SK-N-SH treated with all-trans-retinoic acid at 6 μM for 48 hours (cell line): ENCODE measurements around the gene EML4.

Experiments used
- ATAC-seq: fragments of 200-7000 bp; cut with Tn5 transposase; 3 replicates; pipeline ENCODE4 v1.9.1; 2020; ENCODE audit warnings: mild to moderate bottlenecking, moderate library complexity
- ARNTL ChIP-seq: fragments of 450-650 bp; formaldehyde crosslinking; IDR thresholded peaks from 2 replicates; pipeline ENCODE4 v1.5.0; 2020; ENCODE audit warnings: low read depth, mild to moderate bottlenecking, moderate library complexity, borderline replicate concordance
- BACH2 ChIP-seq: fragments of 250-450 bp; sonication (Bioruptor Pico); IDR thresholded peaks from 2 replicates; pipeline ENCODE4 v1.9.0; 2021; ENCODE audit warnings: mild to moderate bottlenecking, borderline replicate concordance
- CSDC2 ChIP-seq: fragments of 250-450 bp; sonication (Bioruptor Pico); IDR thresholded peaks from 2 replicates; pipeline ENCODE4 v1.5.0; 2020; ENCODE audit warnings: mild to moderate bottlenecking, moderate library complexity
- CSRNP3 ChIP-seq: fragments of 250-450 bp; sonication (Bioruptor Pico); IDR thresholded peaks from 2 replicates; pipeline ENCODE4 v1.5.1; 2021; ENCODE audit warnings: mild to moderate bottlenecking, moderate library complexity
- ESRRG ChIP-seq: fragments of 250-450 bp; sonication (Bioruptor Pico); IDR thresholded peaks from 2 replicates; pipeline ENCODE4 v1.6.1; 2021; ENCODE audit warnings: mild to moderate bottlenecking
- GLIS3 ChIP-seq: fragments of 250-450 bp; sonication (Bioruptor Pico); IDR thresholded peaks from 2 replicates; pipeline ENCODE4 v1.5.0; 2020; ENCODE audit warnings: mild to moderate bottlenecking, moderate library complexity
- ISL1 ChIP-seq: fragments of 250-450 bp; sonication (Bioruptor Pico); IDR thresholded peaks from 2 replicates; pipeline ENCODE4 v2.1.2; 2022; ENCODE audit warnings: mild to moderate bottlenecking, moderate library complexity
- OSR1 ChIP-seq: fragments of 250-450 bp; sonication (Bioruptor Pico); IDR thresholded peaks from 2 replicates; pipeline ENCODE4 v1.8.0; 2022; ENCODE audit warnings: moderate library complexity, mild to moderate bottlenecking, inconsistent platforms
- PATZ1 ChIP-seq: fragments of 250-450 bp; sonication (Bioruptor Pico); IDR thresholded peaks from 2 replicates; pipeline ENCODE4 v1.8.0; 2020; ENCODE audit warnings: mild to moderate bottlenecking, moderate library complexity, borderline replicate concordance
- PPARA ChIP-seq: fragments of 250-450 bp; sonication (Bioruptor Pico); IDR thresholded peaks from 2 replicates; pipeline ENCODE4 v1.5.0; 2020; ENCODE audit warnings: mild to moderate bottlenecking, borderline replicate concordance
- RARB ChIP-seq: fragments of 250-450 bp; sonication (Bioruptor Pico); IDR thresholded peaks from 2 replicates; pipeline ENCODE4 v1.8.0; 2021; ENCODE audit warnings: mild to moderate bottlenecking, moderate library complexity
- SNAI2 ChIP-seq: fragments of 250-450 bp; sonication (Bioruptor Pico); IDR thresholded peaks from 2 replicates; pipeline ENCODE4 v1.5.0; 2020; ENCODE audit warnings: mild to moderate bottlenecking, moderate library complexity
- TCF4 ChIP-seq: fragments of 250-450 bp; sonication (Bioruptor Pico); IDR thresholded peaks from 2 replicates; pipeline ENCODE4 v1.8.0; 2021; ENCODE audit warnings: mild to moderate bottlenecking, moderate library complexity, borderline replicate concordance
- ZC3H10 ChIP-seq: fragments of 250-450 bp; sonication (Bioruptor Pico); IDR thresholded peaks from 2 replicates; pipeline ENCODE4 v1.5.1; 2021; ENCODE audit warnings: mild to moderate bottlenecking, moderate library complexity
- ZFP3 ChIP-seq: fragments of 250-450 bp; sonication (Bioruptor Pico); IDR thresholded peaks from 2 replicates; pipeline ENCODE4 v1.5.0; 2020; ENCODE audit warnings: mild to moderate bottlenecking, moderate library complexity
- ZFP30 ChIP-seq: fragments of 450-650 bp; formaldehyde crosslinking; IDR thresholded peaks from 2 replicates; pipeline ENCODE4 v1.5.0; 2022; ENCODE audit warnings: mild to moderate bottlenecking, moderate library complexity
- ZNF565 ChIP-seq: fragments of 450-650 bp; formaldehyde crosslinking; conservative IDR thresholded peaks from 2 replicates; pipeline ENCODE4 v1.5.0; 2020; ENCODE audit warnings: low read depth, mild to moderate bottlenecking, moderate library complexity
- ZNF70 ChIP-seq: fragments of 450-650 bp; formaldehyde crosslinking; IDR thresholded peaks from 2 replicates; pipeline ENCODE4 v1.5.0; 2020; ENCODE audit warnings: mild to moderate bottlenecking, moderate library complexity
- ZNF8 ChIP-seq: fragments of 450-650 bp; formaldehyde crosslinking; IDR thresholded peaks from 2 replicates; pipeline ENCODE4 v1.5.0; 2020; ENCODE audit warnings: mild to moderate bottlenecking, moderate library complexity
- TF ChIP-seq, protein P1 (sequence below): fragments of 250-450 bp; sonication (Bioruptor Pico); IDR thresholded peaks from 2 replicates; pipeline ENCODE4 v1.5.0; 2020; ENCODE audit warnings: mild to moderate bottlenecking, moderate library complexity
- TF ChIP-seq, protein P2 (sequence below): fragments of 250-450 bp; sonication (Bioruptor Pico); IDR thresholded peaks from 2 replicates; pipeline ENCODE4 v1.5.1; 2020; ENCODE audit warnings: low read depth, mild to moderate bottlenecking, moderate library complexity

Gene EML4

DNA sequence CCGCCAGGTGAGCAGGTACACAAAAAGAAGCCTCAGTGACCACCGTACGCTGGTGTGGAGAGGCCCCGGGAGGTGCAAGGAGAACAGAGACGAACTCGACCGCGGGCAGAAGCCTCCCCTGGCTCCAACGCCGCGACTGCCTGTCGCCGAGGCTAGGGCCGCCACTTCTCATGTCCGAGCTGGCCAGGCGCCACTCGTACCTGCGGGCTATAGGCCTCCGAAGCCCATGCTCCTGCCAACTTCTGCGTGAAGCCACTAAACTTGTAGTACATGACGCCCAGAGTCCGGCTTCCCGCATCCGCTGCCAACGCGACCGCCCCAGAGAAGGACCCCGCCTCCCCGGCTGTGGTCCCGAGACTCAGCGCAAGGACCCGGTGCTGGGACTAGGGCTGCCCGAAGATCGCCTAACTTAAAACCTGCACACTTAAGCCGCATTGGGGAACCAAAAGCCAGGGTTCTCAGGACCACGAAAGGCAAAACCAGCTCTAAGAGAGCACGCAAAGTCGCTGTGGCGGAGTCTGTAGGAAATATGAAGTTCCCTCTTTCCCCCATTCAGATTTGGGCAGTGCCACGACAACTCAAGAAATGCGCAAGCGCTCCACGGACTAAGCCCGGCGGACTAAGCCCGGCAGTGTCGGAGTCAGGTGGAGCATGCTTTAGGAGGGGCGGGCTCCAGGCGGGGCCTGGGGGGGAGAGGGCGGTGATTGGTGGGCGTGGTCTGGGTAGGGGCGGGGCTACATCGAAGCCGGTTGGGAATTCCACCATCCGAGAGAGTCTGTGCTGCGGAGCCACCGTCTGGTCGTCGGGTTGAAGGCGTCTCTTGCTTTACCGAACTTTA lies 192.0 kb downstream of the EML4 start, which contains the start of gene COX7A2L:
TSS of gene COX7A2L (minus strand) at position 328 of the 838 bp plus-strand sequence. CDS start at position 272, 56 bp downstream.
- no peak for TF ChIP-seq ESRRG (CRISPR knock-in tag)
- no peak for TF ChIP-seq CSDC2 (CRISPR knock-in tag)
- TF ChIP-seq, protein P1, sequence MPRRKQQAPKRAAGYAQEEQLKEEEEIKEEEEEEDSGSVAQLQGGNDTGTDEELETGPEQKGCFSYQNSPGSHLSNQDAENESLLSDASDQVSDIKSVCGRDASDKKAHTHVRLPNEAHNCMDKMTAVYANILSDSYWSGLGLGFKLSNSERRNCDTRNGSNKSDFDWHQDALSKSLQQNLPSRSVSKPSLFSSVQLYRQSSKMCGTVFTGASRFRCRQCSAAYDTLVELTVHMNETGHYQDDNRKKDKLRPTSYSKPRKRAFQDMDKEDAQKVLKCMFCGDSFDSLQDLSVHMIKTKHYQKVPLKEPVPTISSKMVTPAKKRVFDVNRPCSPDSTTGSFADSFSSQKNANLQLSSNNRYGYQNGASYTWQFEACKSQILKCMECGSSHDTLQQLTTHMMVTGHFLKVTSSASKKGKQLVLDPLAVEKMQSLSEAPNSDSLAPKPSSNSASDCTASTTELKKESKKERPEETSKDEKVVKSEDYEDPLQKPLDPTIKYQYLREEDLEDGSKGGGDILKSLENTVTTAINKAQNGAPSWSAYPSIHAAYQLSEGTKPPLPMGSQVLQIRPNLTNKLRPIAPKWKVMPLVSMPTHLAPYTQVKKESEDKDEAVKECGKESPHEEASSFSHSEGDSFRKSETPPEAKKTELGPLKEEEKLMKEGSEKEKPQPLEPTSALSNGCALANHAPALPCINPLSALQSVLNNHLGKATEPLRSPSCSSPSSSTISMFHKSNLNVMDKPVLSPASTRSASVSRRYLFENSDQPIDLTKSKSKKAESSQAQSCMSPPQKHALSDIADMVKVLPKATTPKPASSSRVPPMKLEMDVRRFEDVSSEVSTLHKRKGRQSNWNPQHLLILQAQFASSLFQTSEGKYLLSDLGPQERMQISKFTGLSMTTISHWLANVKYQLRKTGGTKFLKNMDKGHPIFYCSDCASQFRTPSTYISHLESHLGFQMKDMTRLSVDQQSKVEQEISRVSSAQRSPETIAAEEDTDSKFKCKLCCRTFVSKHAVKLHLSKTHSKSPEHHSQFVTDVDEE (CRISPR knock-in tag), result 0 out of 2 replicates have a peak, but pooled peaks have one; percentile 26
- no peak for TF ChIP-seq PPARA (CRISPR knock-in tag)
- peak; percentile 96 for ATAC-seq

GRCh38 chr2:42361728-42362283 lies 192.7 kb downstream of the EML4 start:
- no peak; the same call in 2 of the 3 replicates for ATAC-seq
- TF ChIP-seq ZNF70 (CRISPR knock-in tag), result no peak
- TF ChIP-seq, protein P1 (CRISPR knock-in tag), result no peak
- TF ChIP-seq, protein P2, sequence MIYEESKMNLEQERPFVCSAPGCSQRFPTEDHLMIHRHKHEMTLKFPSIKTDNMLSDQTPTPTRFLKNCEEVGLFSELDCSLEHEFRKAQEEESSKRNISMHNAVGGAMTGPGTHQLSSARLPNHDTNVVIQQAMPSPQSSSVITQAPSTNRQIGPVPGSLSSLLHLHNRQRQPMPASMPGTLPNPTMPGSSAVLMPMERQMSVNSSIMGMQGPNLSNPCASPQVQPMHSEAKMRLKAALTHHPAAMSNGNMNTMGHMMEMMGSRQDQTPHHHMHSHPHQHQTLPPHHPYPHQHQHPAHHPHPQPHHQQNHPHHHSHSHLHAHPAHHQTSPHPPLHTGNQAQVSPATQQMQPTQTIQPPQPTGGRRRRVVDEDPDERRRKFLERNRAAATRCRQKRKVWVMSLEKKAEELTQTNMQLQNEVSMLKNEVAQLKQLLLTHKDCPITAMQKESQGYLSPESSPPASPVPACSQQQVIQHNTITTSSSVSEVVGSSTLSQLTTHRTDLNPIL (CRISPR knock-in tag), result no peak
- no peak for TF ChIP-seq RARB
- TF ChIP-seq ESRRG (CRISPR knock-in tag), result no peak
- TF ChIP-seq TCF4 (CRISPR knock-in tag), result no peak
- TF ChIP-seq BACH2 (CRISPR knock-in tag), result no peak
- no peak for TF ChIP-seq ISL1 (CRISPR knock-in tag)
- no peak for TF ChIP-seq ZNF565 (CRISPR knock-in tag)
- no peak for TF ChIP-seq ZFP30 (CRISPR knock-in tag)
- no peak for TF ChIP-seq PPARA (CRISPR knock-in tag)
- no peak for TF ChIP-seq ARNTL (CRISPR knock-in tag)
- TF ChIP-seq SNAI2 (CRISPR knock-in tag), result no peak
- TF ChIP-seq PATZ1 (CRISPR knock-in tag), result no peak
- TF ChIP-seq OSR1, result no peak
- no peak for TF ChIP-seq GLIS3 (CRISPR knock-in tag)
- TF ChIP-seq ZNF8 (CRISPR knock-in tag), result no peak

DNA sequence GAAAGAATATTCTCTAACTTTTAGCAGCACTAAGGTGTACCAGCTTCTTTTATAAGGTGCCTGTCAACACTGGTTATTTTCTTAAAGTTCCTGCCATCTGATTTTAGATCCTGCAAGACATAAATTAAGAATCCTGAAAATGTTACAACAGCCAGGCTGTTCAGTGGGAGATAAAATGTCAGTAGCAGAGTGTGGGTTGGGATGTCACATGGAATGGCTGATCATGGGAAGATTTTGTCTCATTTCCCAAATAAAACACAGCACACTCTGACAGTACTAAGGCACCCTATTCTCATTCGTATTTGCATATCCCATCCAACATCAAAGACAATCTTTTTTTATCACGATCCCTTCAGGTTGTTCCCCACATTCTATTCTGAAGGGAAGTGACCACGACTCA lies 194.3 kb downstream of the EML4 start:
- TF ChIP-seq CSDC2 (CRISPR knock-in tag) (no peak), ISL1 (CRISPR knock-in tag) (no peak), ESRRG (CRISPR knock-in tag) (no peak), RARB (no peak), PPARA (CRISPR knock-in tag) (no peak), CSRNP3 (CRISPR knock-in tag) (no peak), ZFP3 (CRISPR knock-in tag) (no peak), ZFP30 (CRISPR knock-in tag) (no peak), ZC3H10 (CRISPR knock-in tag) (no peak), TCF4 (CRISPR knock-in tag) (no peak), OSR1 (no peak)
- no peak for ATAC-seq
